ENCODE measurements around the gene SLC35F2.

Gene SLC35F2

GRCh38 chr11:107816028-107816427, 42.6 kb downstream of the SLC35F2 start:
- no CpG with 5 or more reads among the region's 2 CpGs for WGBS

GRCh38 chr11:107810875-107811274, 47.7 kb downstream of the SLC35F2 start:
- H3K4me1 ChIP-seq (ENCODE audit: insufficient read depth, low read length) = no peaks in the 10 kb centered on the region
- no peak overlapping the region for H3K4me3 ChIP-seq (ENCODE audit: low read length)
- peaks cover 28% of the 10 kb centered on the region for H3K36me3 ChIP-seq (ENCODE audit: insufficient read depth, low read length)

More at GRCh38 chr11:107816028-107816427, 42.6 kb downstream of the SLC35F2 start:
- H3K27me3 ChIP-seq (ENCODE audit: insufficient read depth, low read length) = no peaks in the 10 kb centered on the region
- no peak overlapping the region for H3K9ac ChIP-seq (ENCODE audit: low read depth, low read length)
- H3K4me1 ChIP-seq (ENCODE audit: insufficient read depth, low read length) = no peaks in the 10 kb centered on the region
- no peak overlapping the region for H3K4me3 ChIP-seq (ENCODE audit: low read length)
- no peaks in the 10 kb centered on the region for H3K9me3 ChIP-seq (ENCODE audit: insufficient read depth, low read depth, low read length)
- H3K27ac ChIP-seq (ENCODE audit: low read depth, low read length) = no peak overlapping the region
- H3K36me3 ChIP-seq (ENCODE audit: insufficient read depth, low read length) = peaks cover 7% of the 10 kb centered on the region

GRCh38 chr11:107808521-107808920, 50.1 kb downstream of the SLC35F2 start:
- Histone ChIP-seq H3K9ac (ENCODE audit: low read depth, low read length) (no peak overlapping the region), H3K9me3 (ENCODE audit: insufficient read depth, low read depth, low read length) (no peaks in the 10 kb centered on the region), H3K27me3 (ENCODE audit: insufficient read depth, low read length) (no peaks in the 10 kb centered on the region), H3K27ac (ENCODE audit: low read depth, low read length) (no peak overlapping the region), H3K4me1 (ENCODE audit: insufficient read depth, low read length) (no peaks in the 10 kb centered on the region), H3K36me3 (ENCODE audit: insufficient read depth, low read length) (peaks cover 46% of the 10 kb centered on the region), H3K4me3 (ENCODE audit: low read length) (no peak overlapping the region)
- WGBS = 90% methylated on average over 4 of the region's 4 CpGs

More at GRCh38 chr11:107810875-107811274, 47.7 kb downstream of the SLC35F2 start:
- H3K9me3 ChIP-seq (ENCODE audit: insufficient read depth, low read depth, low read length) = no peaks in the 10 kb centered on the region
- no peaks in the 10 kb centered on the region for H3K27me3 ChIP-seq (ENCODE audit: insufficient read depth, low read length)
- H3K9ac ChIP-seq (ENCODE audit: low read depth, low read length) = no peak overlapping the region
- no peak overlapping the region for H3K27ac ChIP-seq (ENCODE audit: low read depth, low read length)

- Histone ChIP-seq H3K9me3 (ENCODE audit: insufficient read depth, low read depth, low read length) (no peaks in the 10 kb centered on the region), H3K9ac (ENCODE audit: low read depth, low read length) (no peak overlapping the region), H3K4me3 (ENCODE audit: low read length) (no peak overlapping the region), H3K27me3 (ENCODE audit: insufficient read depth, low read length) (no peaks in the 10 kb centered on the region), H3K27ac (ENCODE audit: low read depth, low read length) (no peak overlapping the region), H3K36me3 (ENCODE audit: insufficient read depth, low read length) (peaks cover 52% of the 10 kb centered on the region), H3K4me1 (ENCODE audit: insufficient read depth, low read length) (no peaks in the 10 kb centered on the region)
These were observed 53.6 kb downstream of the SLC35F2 start for GRCh38 chr11:107804971-107805370.

- no peak overlapping the region for H3K4me3 ChIP-seq (ENCODE audit: low read length)
- no peaks in the 10 kb centered on the region for H3K4me1 ChIP-seq (ENCODE audit: insufficient read depth, low read length)
- peaks cover 52% of the 10 kb centered on the region for H3K36me3 ChIP-seq (ENCODE audit: insufficient read depth, low read length)
- 96% methylated on average over 1 of the region's 1 CpG for WGBS
- no peaks in the 10 kb centered on the region for H3K27me3 ChIP-seq (ENCODE audit: insufficient read depth, low read length)
- H3K9ac ChIP-seq (ENCODE audit: low read depth, low read length) = no peak overlapping the region
- H3K27ac ChIP-seq (ENCODE audit: low read depth, low read length) = no peak overlapping the region
- no peaks in the 10 kb centered on the region for H3K9me3 ChIP-seq (ENCODE audit: insufficient read depth, low read depth, low read length)
These were observed 54.4 kb downstream of the SLC35F2 start for GRCh38 chr11:107804211-107804610.

- no peaks in the 10 kb centered on the region for H3K9me3 ChIP-seq (ENCODE audit: insufficient read depth, low read depth, low read length)
- no peak overlapping the region for H3K9ac ChIP-seq (ENCODE audit: low read depth, low read length)
- H3K27me3 ChIP-seq (ENCODE audit: insufficient read depth, low read length) = no peaks in the 10 kb centered on the region
- no peak overlapping the region for H3K4me3 ChIP-seq (ENCODE audit: low read length)
- H3K4me1 ChIP-seq (ENCODE audit: insufficient read depth, low read length) = no peaks in the 10 kb centered on the region
- H3K27ac ChIP-seq (ENCODE audit: low read depth, low read length) = no peak overlapping the region
- peaks cover 48% of the 10 kb centered on the region for H3K36me3 ChIP-seq (ENCODE audit: insufficient read depth, low read length)
- WGBS = 97% methylated on average over 1 of the region's 1 CpG
These were observed 56.9 kb downstream of the SLC35F2 start for GRCh38 chr11:107801641-107802040.

- Histone ChIP-seq H3K4me3 (ENCODE audit: low read length) (no peak overlapping the region), H3K9ac (ENCODE audit: low read depth, low read length) (no peak overlapping the region), H3K27ac (ENCODE audit: low read depth, low read length) (no peak overlapping the region), H3K36me3 (ENCODE audit: insufficient read depth, low read length) (peaks cover 35% of the 10 kb centered on the region), H3K27me3 (ENCODE audit: insufficient read depth, low read length) (no peaks in the 10 kb centered on the region), H3K9me3 (ENCODE audit: insufficient read depth, low read depth, low read length) (no peaks in the 10 kb centered on the region; the same call in 1 of the 2 replicates), H3K4me1 (ENCODE audit: insufficient read depth, low read length) (no peaks in the 10 kb centered on the region)
- 77% methylated on average over 12 of the region's 12 CpGs for WGBS
These were observed 59.2 kb downstream of the SLC35F2 start for GRCh38 chr11:107799218-107799859.

- Histone ChIP-seq H3K27me3 (ENCODE audit: insufficient read depth, low read length) (no peaks in the 10 kb centered on the region), H3K9me3 (ENCODE audit: insufficient read depth, low read depth, low read length) (no peaks in the 10 kb centered on the region; the same call in 1 of the 2 replicates), H3K4me3 (ENCODE audit: low read length) (no peak overlapping the region), H3K27ac (ENCODE audit: low read depth, low read length) (no peak overlapping the region), H3K36me3 (ENCODE audit: insufficient read depth, low read length) (peaks cover 26% of the 10 kb centered on the region), H3K9ac (ENCODE audit: low read depth, low read length) (no peak overlapping the region), H3K4me1 (ENCODE audit: insufficient read depth, low read length) (peaks cover 4% of the 10 kb centered on the region; the same call in 1 of the 2 replicates)
- 90% methylated on average over 5 of the region's 5 CpGs for WGBS
These were observed 66.5 kb downstream of the SLC35F2 start for GRCh38 chr11:107792049-107792443.

- no peak overlapping the region for H3K4me3 ChIP-seq (ENCODE audit: low read length)
- WGBS = 81% methylated on average over 10 of the region's 10 CpGs
- H3K36me3 ChIP-seq (ENCODE audit: insufficient read depth, low read length) = peaks cover 26% of the 10 kb centered on the region
- no peaks in the 10 kb centered on the region; the same call in 1 of the 2 replicates for H3K9me3 ChIP-seq (ENCODE audit: insufficient read depth, low read depth, low read length)
- no peak overlapping the region for H3K27ac ChIP-seq (ENCODE audit: low read depth, low read length)
- H3K27me3 ChIP-seq (ENCODE audit: insufficient read depth, low read length) = no peaks in the 10 kb centered on the region
- H3K9ac ChIP-seq (ENCODE audit: low read depth, low read length) = no peak overlapping the region
- peaks cover 4% of the 10 kb centered on the region; the same call in 1 of the 2 replicates for H3K4me1 ChIP-seq (ENCODE audit: insufficient read depth, low read length)
These were observed 67.1 kb downstream of the SLC35F2 start for GRCh38 chr11:107791343-107792048.

- H3K4me1 ChIP-seq (ENCODE audit: insufficient read depth, low read length) = peaks cover 4% of the 10 kb centered on the region; the same call in 1 of the 2 replicates
- peaks cover 17% of the 10 kb centered on the region for H3K36me3 ChIP-seq (ENCODE audit: insufficient read depth, low read length)
- no peak overlapping the region for H3K27ac ChIP-seq (ENCODE audit: low read depth, low read length)
- WGBS = 92% methylated on average over 7 of the region's 7 CpGs
- no peaks in the 10 kb centered on the region; the same call in 1 of the 2 replicates for H3K9me3 ChIP-seq (ENCODE audit: insufficient read depth, low read depth, low read length)
- H3K4me3 ChIP-seq (ENCODE audit: low read length) = no peak overlapping the region
- H3K27me3 ChIP-seq (ENCODE audit: insufficient read depth, low read length) = no peaks in the 10 kb centered on the region
- H3K9ac ChIP-seq (ENCODE audit: low read depth, low read length) = no peak overlapping the region
These were observed 68.8 kb downstream of the SLC35F2 start for GRCh38 chr11:107789767-107790166.

GRCh38 chr11:107787733-107788132, 70.9 kb downstream of the SLC35F2 start:
- H3K36me3 ChIP-seq (ENCODE audit: insufficient read depth, low read length) = peaks cover 9% of the 10 kb centered on the region
- no peak overlapping the region for H3K27ac ChIP-seq (ENCODE audit: low read depth, low read length)
- no peaks in the 10 kb centered on the region for H3K9me3 ChIP-seq (ENCODE audit: insufficient read depth, low read depth, low read length)
- no peaks in the 10 kb centered on the region for H3K27me3 ChIP-seq (ENCODE audit: insufficient read depth, low read length)
- 46% methylated on average over 5 of the region's 5 CpGs for WGBS
- peaks cover 4% of the 10 kb centered on the region; the same call in 1 of the 2 replicates for H3K4me1 ChIP-seq (ENCODE audit: insufficient read depth, low read length)
- H3K4me3 ChIP-seq (ENCODE audit: low read length) = no peak overlapping the region
- no peak overlapping the region for H3K9ac ChIP-seq (ENCODE audit: low read depth, low read length)

Data from HUES64 (cell line).